SKM-1 (cell line): Measurements from ENCODE around the gene CDH23.
A peak's percentile ranks its signal among the peaks of the same experiment; 100 is the strongest.
"Not testable (repeated sequence)": the region's sequence is repeated elsewhere in the genome, so short reads cannot be mapped to it uniquely, and the experiment has no call there.

Experiments used
- DNase-seq: peaks from one replicate; lab custom pipeline; 2025; ENCODE audit not compliant: unreplicated experiment; lab: John Stamatoyannopoulos, UW

Gene CDH23

GRCh38 chr10:71597821-71598498 is 201.2 kb downstream of the CDH23 start:
- peak; percentile 86 for DNase-seq

- no peak for DNase-seq
Measured at GRCh38 chr10:71598621-71599055, 201.9 kb downstream of the CDH23 start.

- DNase-seq = no peak
Measured at GRCh38 chr10:71599518-71599917, 202.8 kb downstream of the CDH23 start.

- DNase-seq = not testable (repeated sequence)
Measured at GRCh38 chr10:71600242-71600641, 203.5 kb downstream of the CDH23 start.

GRCh38 chr10:71600849-71601248 is 204.1 kb downstream of the CDH23 start:
- DNase-seq = no peak

- DNase-seq = no peak
Measured at GRCh38 chr10:71601273-71601672, 204.6 kb downstream of the CDH23 start.

GRCh38 chr10:71603150-71603549 is 206.4 kb downstream of the CDH23 start:
- no peak for DNase-seq

- DNase-seq = no peak
Measured at GRCh38 chr10:71603754-71604153, 207.0 kb downstream of the CDH23 start.

- DNase-seq = no peak
Measured at GRCh38 chr10:71604324-71605018, 207.8 kb downstream of the CDH23 start.

GRCh38 chr10:71605263-71605962 is 208.7 kb downstream of the CDH23 start:
- DNase-seq = no peak

GRCh38 chr10:71606257-71607081 is 209.7 kb downstream of the CDH23 start:
- no peak for DNase-seq

- DNase-seq = no peak
Measured at GRCh38 chr10:71607082-71607443, 210.3 kb downstream of the CDH23 start.

- DNase-seq = peak; percentile 70
Measured at GRCh38 chr10:71608819-71609768, 212.4 kb downstream of the CDH23 start.

GRCh38 chr10:71610651-71611050 is 213.9 kb downstream of the CDH23 start:
- no peak for DNase-seq

GRCh38 chr10:71611131-71611530 is 214.4 kb downstream of the CDH23 start:
- no peak for DNase-seq

GRCh38 chr10:71611709-71612422 is 215.1 kb downstream of the CDH23 start:
- DNase-seq = no peak

GRCh38 chr10:71613261-71613777 is 216.6 kb downstream of the CDH23 start:
- no peak for DNase-seq

GRCh38 chr10:71613877-71614276 is 217.2 kb downstream of the CDH23 start:
- no peak for DNase-seq

- no peak for DNase-seq
Measured at GRCh38 chr10:71614946-71615345, 218.2 kb downstream of the CDH23 start.
